PFSK-1 (cell line): ENCODE results near the gene ASCL4. TPM values are rescaled to one million over a fixed set of nuclear protein-coding genes. Genes with fewer than 3 reads are reported as not detected.

Experiments used
- FOXP2 ChIP-seq: optimal IDR thresholded peaks from 2 replicates; pipeline ENCODE3; 2011; ENCODE audit warnings: borderline replicate concordance, control low read depth, inconsistent platforms; ENCODE audit not compliant: insufficient read depth; ENCODE audit errors: extremely low read length, extremely low read depth
- POLR2AphosphoS5 ChIP-seq: IDR thresholded peaks from 2 replicates; pipeline ENCODE4 v1.6.1; 2012; ENCODE audit warnings: low read depth, mild to moderate bottlenecking, control low read depth, low read length, moderate library complexity
- SIN3A ChIP-seq: IDR thresholded peaks from 2 replicates; pipeline ENCODE4 v1.6.1; 2012; ENCODE audit warnings: mild to moderate bottlenecking, low read length, moderate library complexity, borderline replicate concordance; ENCODE audit not compliant: insufficient read depth
- TAF1 ChIP-seq: IDR thresholded peaks from 2 replicates; pipeline ENCODE4 v1.6.1; 2012; ENCODE audit warnings: low read length, control low read depth, borderline replicate concordance; ENCODE audit not compliant: insufficient read depth
- polyA plus RNA-seq: library from polyadenylated mRNA; unstranded; fragments of >200 nt; gene quantifications from one replicate; pipeline ENCODE4 v1.2.1, GENCODE V29; 2012; ENCODE audit warnings: low read depth, missing spikeins; ENCODE audit not compliant: insufficient read length
- TF ChIP-seq, protein P1 (sequence below), 2 experiments: IDR thresholded peaks; 2 replicates each; pipeline versions ENCODE4 v1.6.1 to v1.8.0; 2011 to 2012; ENCODE audit warnings: low read depth in 2 of 2, low read length in 2 of 2, control low read depth in 1 of 2, inconsistent platforms in 1 of 2, mild to moderate bottlenecking in 1 of 2, moderate library complexity in 1 of 2; ENCODE audit not compliant: insufficient read depth in 1 of 2

The ASCL4 gene, protein sequence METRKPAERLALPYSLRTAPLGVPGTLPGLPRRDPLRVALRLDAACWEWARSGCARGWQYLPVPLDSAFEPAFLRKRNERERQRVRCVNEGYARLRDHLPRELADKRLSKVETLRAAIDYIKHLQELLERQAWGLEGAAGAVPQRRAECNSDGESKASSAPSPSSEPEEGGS
- not detected for polyA plus RNA-seq

- no peak for TF ChIP-seq SIN3A
- TF ChIP-seq TAF1, result no peak
- TF ChIP-seq, protein P1, sequence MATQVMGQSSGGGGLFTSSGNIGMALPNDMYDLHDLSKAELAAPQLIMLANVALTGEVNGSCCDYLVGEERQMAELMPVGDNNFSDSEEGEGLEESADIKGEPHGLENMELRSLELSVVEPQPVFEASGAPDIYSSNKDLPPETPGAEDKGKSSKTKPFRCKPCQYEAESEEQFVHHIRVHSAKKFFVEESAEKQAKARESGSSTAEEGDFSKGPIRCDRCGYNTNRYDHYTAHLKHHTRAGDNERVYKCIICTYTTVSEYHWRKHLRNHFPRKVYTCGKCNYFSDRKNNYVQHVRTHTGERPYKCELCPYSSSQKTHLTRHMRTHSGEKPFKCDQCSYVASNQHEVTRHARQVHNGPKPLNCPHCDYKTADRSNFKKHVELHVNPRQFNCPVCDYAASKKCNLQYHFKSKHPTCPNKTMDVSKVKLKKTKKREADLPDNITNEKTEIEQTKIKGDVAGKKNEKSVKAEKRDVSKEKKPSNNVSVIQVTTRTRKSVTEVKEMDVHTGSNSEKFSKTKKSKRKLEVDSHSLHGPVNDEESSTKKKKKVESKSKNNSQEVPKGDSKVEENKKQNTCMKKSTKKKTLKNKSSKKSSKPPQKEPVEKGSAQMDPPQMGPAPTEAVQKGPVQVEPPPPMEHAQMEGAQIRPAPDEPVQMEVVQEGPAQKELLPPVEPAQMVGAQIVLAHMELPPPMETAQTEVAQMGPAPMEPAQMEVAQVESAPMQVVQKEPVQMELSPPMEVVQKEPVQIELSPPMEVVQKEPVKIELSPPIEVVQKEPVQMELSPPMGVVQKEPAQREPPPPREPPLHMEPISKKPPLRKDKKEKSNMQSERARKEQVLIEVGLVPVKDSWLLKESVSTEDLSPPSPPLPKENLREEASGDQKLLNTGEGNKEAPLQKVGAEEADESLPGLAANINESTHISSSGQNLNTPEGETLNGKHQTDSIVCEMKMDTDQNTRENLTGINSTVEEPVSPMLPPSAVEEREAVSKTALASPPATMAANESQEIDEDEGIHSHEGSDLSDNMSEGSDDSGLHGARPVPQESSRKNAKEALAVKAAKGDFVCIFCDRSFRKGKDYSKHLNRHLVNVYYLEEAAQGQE (IDR thresholded peaks at IDR 0.05; ENCODE audit: insufficient read depth in 1 of 2, low read depth in 2 of 2, low read length in 2 of 2), result no peak
- TF ChIP-seq POLR2AphosphoS5, result no peak
- TF ChIP-seq FOXP2, result no peak
Measured at GRCh38 chr12:107774349-107775029, at the start of gene ASCL4. Gene ASCL4 (plus strand): TSS chr12:107774704. CDS start chr12:107775219, 515 bp downstream.

- no peak for TF ChIP-seq TAF1
Measured at GRCh38 chr12:107730618-107731341, 43.7 kb upstream of the ASCL4 start.

- TF ChIP-seq SIN3A, result no peak
- no peak for TF ChIP-seq FOXP2
- TF ChIP-seq, protein P1 (IDR thresholded peaks at IDR 0.05; ENCODE audit: insufficient read depth in 1 of 2, low read depth in 2 of 2, low read length in 2 of 2), result no peak
- no peak for TF ChIP-seq TAF1
- no peak for TF ChIP-seq POLR2AphosphoS5
Measured at GRCh38 chr12:107731366-107731765, 43.1 kb upstream of the ASCL4 start.

- TF ChIP-seq POLR2AphosphoS5 (no peak), TAF1 (no peak), SIN3A (no peak), FOXP2 (no peak)
- TF ChIP-seq, protein P1 (IDR thresholded peaks at IDR 0.05; ENCODE audit: insufficient read depth in 1 of 2, low read depth in 2 of 2, low read length in 2 of 2), result no peak
Measured at GRCh38 chr12:107732365-107732764, 42.1 kb upstream of the ASCL4 start.

GRCh38 chr12:107734139-107734538 is 40.4 kb upstream of the ASCL4 start:
- TF ChIP-seq TAF1 (no peak), FOXP2 (no peak), POLR2AphosphoS5 (no peak), SIN3A (no peak)
- TF ChIP-seq, protein P1 (IDR thresholded peaks at IDR 0.05; ENCODE audit: insufficient read depth in 1 of 2, low read depth in 2 of 2, low read length in 2 of 2), result no peak
